ENCODE data around the gene PPL. TPM values are rescaled to one million over a fixed set of nuclear protein-coding genes. Genes with fewer than 3 reads are reported as not detected.
A peak's percentile ranks its signal among the peaks of the same experiment; 100 is the strongest.

PPL gene
- total and polyA plus RNA-seq, 4 experiments from 2014 or later: 0.39 TPM; not detected in 3

- Histone ChIP-seq H3K27ac (ENCODE audit: low read depth, low read length) (no peak overlapping the region), H3K36me3 (ENCODE audit: insufficient read depth, low read length) (peaks cover 58% of the 10 kb centered on the region), H3K9me3 (ENCODE audit: control insufficient read depth in 1 of 2, low read length in 2 of 2) (no peaks in the 10 kb centered on the region), H3K4me1 (ENCODE audit: insufficient read depth, low read length) (no peaks in the 10 kb centered on the region), H3K27me3 (ENCODE audit: insufficient read depth, low read length) (no peaks in the 10 kb centered on the region), H3K4me3 (ENCODE audit: low read length in 2 of 2) (no peak overlapping the region)
- H3K4me3 Mint-ChIP-seq: no peak overlapping the region
- H3K9me3 Mint-ChIP-seq: no peaks in the 10 kb centered on the region
- POLR2A ChIA-PET (ENCODE audit: partially characterized antibody): no interaction called here
- peaks cover 5 to 27% (median 11%) of the 10 kb centered on the region in 4 donors for H3K4me1 Mint-ChIP-seq
- CTCF ChIA-PET (ENCODE audit: partially characterized antibody): no interaction called here
- intact Hi-C loops (cut with micrococcal nuclease): no loop called here
- peaks cover 40 to 82% of the 10 kb centered on the region in 2 donors for H3K36me3 Mint-ChIP-seq
- H3K27ac Mint-ChIP-seq: peak overlapping the region in 1 of 7 donors; percentile 26
- no peaks in the 10 kb centered on the region for H3K27me3 Mint-ChIP-seq
- DNase-seq: no peak
Measured at GRCh38 chr16:4859190-4859899, 77.6 kb downstream of the PPL start.

GRCh38 chr16:4855804-4856203 lies 81.1 kb downstream of the PPL start:
- Mint-ChIP-seq H3K36me3 (peaks cover 34 to 65% of the 10 kb centered on the region in 2 donors), H3K9me3 (no peaks in the 10 kb centered on the region), H3K27me3 (no peaks in the 10 kb centered on the region), H3K4me3 (no peak overlapping the region), H3K27ac (no peak overlapping the region), H3K4me1 (peaks cover 13 to 17% (median 15%) of the 10 kb centered on the region in 4 donors)
- H3K4me1 ChIP-seq (ENCODE audit: insufficient read depth, low read length): peaks cover 18% of the 10 kb centered on the region
- CTCF ChIA-PET (ENCODE audit: partially characterized antibody): no interaction called here
- peaks cover 57% of the 10 kb centered on the region for H3K36me3 ChIP-seq (ENCODE audit: insufficient read depth, low read length)
- intact Hi-C loops (cut with micrococcal nuclease): no loop called here
- no peak overlapping the region for H3K27ac ChIP-seq (ENCODE audit: low read depth, low read length)
- no peak for DNase-seq
- H3K4me3 ChIP-seq (ENCODE audit: low read length in 2 of 2): no peak overlapping the region
- H3K9me3 ChIP-seq (ENCODE audit: control insufficient read depth in 1 of 2, low read length in 2 of 2): no peaks in the 10 kb centered on the region
- POLR2A ChIA-PET (ENCODE audit: partially characterized antibody): interaction anchor here (0.5 kb wide), 1 partner anchor 113 kb away, joined by 4 read pairs; no protein-coding TSS in a partner anchor
- H3K27me3 ChIP-seq (ENCODE audit: insufficient read depth, low read length): no peaks in the 10 kb centered on the region

- peaks cover 31 to 62% of the 10 kb centered on the region in 2 donors for H3K36me3 Mint-ChIP-seq
- CTCF ChIA-PET (ENCODE audit: partially characterized antibody): no interaction called here
- H3K27me3 Mint-ChIP-seq: no peaks in the 10 kb centered on the region
Measured at GRCh38 chr16:4855371-4855770, 81.6 kb downstream of the PPL start.

GRCh38 chr16:4852221-4852872 lies 84.6 kb downstream of the PPL start:
- H3K36me3 ChIP-seq (ENCODE audit: insufficient read depth, low read length): peaks cover 27% of the 10 kb centered on the region
- peaks cover 33 to 45% (median 37%) of the 10 kb centered on the region in 4 donors for H3K4me1 Mint-ChIP-seq
- ChIA-PET CTCF (ENCODE audit: partially characterized antibody) (interaction anchor here (0.6 kb wide), 1 partner anchor 484 kb away, joined by 3 read pairs; no protein-coding TSS in a partner anchor), POLR2A (ENCODE audit: partially characterized antibody) (no interaction called here)
- DNase-seq: no peak
- no peaks in the 10 kb centered on the region for H3K27me3 ChIP-seq (ENCODE audit: insufficient read depth, low read length)
- peaks cover 44% of the 10 kb centered on the region for H3K4me1 ChIP-seq (ENCODE audit: insufficient read depth, low read length)
- H3K9me3 Mint-ChIP-seq: no peaks in the 10 kb centered on the region
- H3K27ac Mint-ChIP-seq: peak overlapping the region in 4 of 7 donors; percentile 16 to 53 (median 32)
- intact Hi-C loops (cut with micrococcal nuclease): no loop called here
- no peaks in the 10 kb centered on the region for H3K27me3 Mint-ChIP-seq
- no peak overlapping the region for H3K4me3 ChIP-seq (ENCODE audit: low read length in 2 of 2)
- no peak overlapping the region for H3K4me3 Mint-ChIP-seq
- H3K9me3 ChIP-seq (ENCODE audit: control insufficient read depth in 1 of 2, low read length in 2 of 2): no peaks in the 10 kb centered on the region
- H3K36me3 Mint-ChIP-seq: peaks cover 4 to 40% of the 10 kb centered on the region in 2 donors
- no peak overlapping the region for H3K27ac ChIP-seq (ENCODE audit: low read depth, low read length)

More at GRCh38 chr16:4855371-4855770, 81.6 kb downstream of the PPL start:
- Histone ChIP-seq H3K27me3 (ENCODE audit: insufficient read depth, low read length) (no peaks in the 10 kb centered on the region), H3K9me3 (ENCODE audit: control insufficient read depth in 1 of 2, low read length in 2 of 2) (no peaks in the 10 kb centered on the region), H3K4me1 (ENCODE audit: insufficient read depth, low read length) (peaks cover 23% of the 10 kb centered on the region), H3K27ac (ENCODE audit: low read depth, low read length) (no peak overlapping the region), H3K36me3 (ENCODE audit: insufficient read depth, low read length) (peaks cover 53% of the 10 kb centered on the region), H3K4me3 (ENCODE audit: low read length in 2 of 2) (no peak overlapping the region)
- DNase-seq: no peak
- Mint-ChIP-seq H3K4me3 (no peak overlapping the region), H3K4me1 (peaks cover 17 to 21% (median 19%) of the 10 kb centered on the region in 4 donors), H3K27ac (no peak overlapping the region), H3K9me3 (no peaks in the 10 kb centered on the region)
- POLR2A ChIA-PET (ENCODE audit: partially characterized antibody): no interaction called here
- intact Hi-C loops (cut with micrococcal nuclease): no loop called here

- no peak for DNase-seq
- CTCF ChIA-PET (ENCODE audit: partially characterized antibody): no interaction called here
- H3K27ac ChIP-seq (ENCODE audit: low read depth, low read length): no peak overlapping the region
- Mint-ChIP-seq H3K9me3 (no peaks in the 10 kb centered on the region), H3K4me3 (peak overlapping the region in 4 of 8 donors; percentile 2 to 57 (median 48)), H3K27me3 (no peaks in the 10 kb centered on the region), H3K4me1 (peaks cover 41 to 58% (median 48%) of the 10 kb centered on the region in 4 donors), H3K36me3 (peaks cover 4 to 45% of the 10 kb centered on the region in 2 donors), H3K27ac (peak overlapping the region in 3 of 7 donors; percentile 10 to 47 (median 38))
- POLR2A ChIA-PET (ENCODE audit: partially characterized antibody): no interaction called here
- intact Hi-C loops (cut with micrococcal nuclease): no loop called here
- peaks cover 57% of the 10 kb centered on the region for H3K4me1 ChIP-seq (ENCODE audit: insufficient read depth, low read length)
- no peaks in the 10 kb centered on the region for H3K27me3 ChIP-seq (ENCODE audit: insufficient read depth, low read length)
- peaks cover 11% of the 10 kb centered on the region for H3K36me3 ChIP-seq (ENCODE audit: insufficient read depth, low read length)
- H3K4me3 ChIP-seq (ENCODE audit: low read length in 2 of 2): no peak overlapping the region
- no peaks in the 10 kb centered on the region for H3K9me3 ChIP-seq (ENCODE audit: control insufficient read depth in 1 of 2, low read length in 2 of 2)
Measured at GRCh38 chr16:4850211-4850610, 86.7 kb downstream of the PPL start.

- Histone ChIP-seq H3K36me3 (ENCODE audit: insufficient read depth, low read length) (peaks cover 19% of the 10 kb centered on the region), H3K4me3 (ENCODE audit: low read length in 2 of 2) (peak overlapping the region; percentile 74 to 78), H3K27me3 (ENCODE audit: insufficient read depth, low read length) (no peaks in the 10 kb centered on the region), H3K4me1 (ENCODE audit: insufficient read depth, low read length) (peaks cover 63% of the 10 kb centered on the region), H3K27ac (ENCODE audit: low read depth, low read length) (peak overlapping the region; percentile 95), H3K9me3 (ENCODE audit: control insufficient read depth in 1 of 2, low read length in 2 of 2) (no peaks in the 10 kb centered on the region)
- Mint-ChIP-seq H3K27me3 (no peaks in the 10 kb centered on the region), H3K9me3 (no peaks in the 10 kb centered on the region), H3K4me3 (peak overlapping the region; percentile 89 to 93 (median 92)), H3K27ac (peak overlapping the region; percentile 90 to 95 (median 93)), H3K36me3 (peaks cover 12 to 51% of the 10 kb centered on the region in 2 donors), H3K4me1 (peaks cover 44 to 68% (median 56%) of the 10 kb centered on the region in 4 donors)
- POLR2A ChIA-PET (ENCODE audit: partially characterized antibody): interaction anchor here (1.4 to 2.5 kb wide), 6 partner anchors 46 to 250 kb away, joined by 5 to 21 read pairs (median 8); partner anchors contain the start of genes ANKS3, DNAAF8 and ROGDI
- CTCF ChIA-PET (ENCODE audit: partially characterized antibody): no interaction called here
- intact Hi-C loops (cut with micrococcal nuclease): loop anchor here (1.0 to 5.0 kb wide), 8 partner anchors 45 to 244 kb away; partner anchors contain the start of genes ANKS3, DNAAF8, MGRN1 and NUDT16L1
- DNase-seq: peak in 3 of 5 donors; percentile 15 to 70 (median 27)
Measured at GRCh38 chr16:4847774-4848587, 89.0 kb downstream of the PPL start.
